HG03280 (cell line): Measurements from ENCODE around the gene PROC.

ENCODE experiments used
- ATAC-seq: cut with Tn5 transposase; IDR thresholded peaks from one replicate; pipeline ENCODE4 v1.9.1; 2021; ENCODE audit warnings: mild to moderate bottlenecking, moderate library complexity; ENCODE audit not compliant: unreplicated experiment

The PROC gene

GRCh38 chr2:127413200-127413599, 5.0 kb upstream of the PROC start:
- ATAC-seq, result no peak

GRCh38 chr2:127413782-127414637, 4.2 kb upstream of the PROC start:
- no peak for ATAC-seq

GRCh38 chr2:127414638-127415592, 3.3 kb upstream of the PROC start:
- no peak for ATAC-seq

GRCh38 chr2:127415593-127416505, 2.4 kb upstream of the PROC start:
- ATAC-seq, result peak; percentile 72

- ATAC-seq, result no peak
Observed at GRCh38 chr2:127416506-127417001, 1.7 kb upstream of the PROC start.

GRCh38 chr2:127417406-127417805, 821 bp upstream of the PROC start:
- no peak for ATAC-seq

- no peak for ATAC-seq
Observed at GRCh38 chr2:127419112-127419430, 844 bp downstream of the PROC start.

GRCh38 chr2:127419448-127420038, 1.3 kb downstream of the PROC start:
- no peak for ATAC-seq

- ATAC-seq, result no peak
Observed at GRCh38 chr2:127420039-127420864, 2.0 kb downstream of the PROC start.

GRCh38 chr2:127421116-127421800, 3.0 kb downstream of the PROC start:
- ATAC-seq, result no peak

- ATAC-seq, result no peak
Observed at GRCh38 chr2:127421871-127422558, 3.8 kb downstream of the PROC start.

GRCh38 chr2:127422559-127423477, 4.6 kb downstream of the PROC start:
- ATAC-seq, result no peak

- ATAC-seq, result no peak
Observed at GRCh38 chr2:127423478-127423843, 5.2 kb downstream of the PROC start.

- ATAC-seq, result no peak
Observed at GRCh38 chr2:127423880-127424279, 5.7 kb downstream of the PROC start.

- no peak for ATAC-seq
Observed at GRCh38 chr2:127424598-127425520, 6.6 kb downstream of the PROC start.
